Osteocyte (in vitro differentiated cells): ENCODE results near the gene PLCH2. TPM values are rescaled to one million over a fixed set of nuclear protein-coding genes. Genes with fewer than 3 reads are reported as not detected.

Experiments used
- DNase-seq: peaks from one replicate; pipeline ENCODE4 v3.0.0; 2021; ENCODE audit warnings: mixed read lengths; ENCODE audit not compliant: unreplicated experiment; ENCODE audit errors: extremely low spot score
- H3K27ac Mint-ChIP-seq: one replicate; pipeline ENCODE4 v1.8.0; 2021; ENCODE audit warnings: mild to moderate bottlenecking, mixed read lengths; ENCODE audit not compliant: unreplicated experiment
- H3K27me3 Mint-ChIP-seq: one replicate; pipeline ENCODE4 v1.8.0; 2021; ENCODE audit warnings: mixed read lengths; ENCODE audit not compliant: unreplicated experiment
- H3K36me3 Mint-ChIP-seq: one replicate; pipeline ENCODE4 v1.8.0; 2021; ENCODE audit warnings: mixed read lengths; ENCODE audit not compliant: unreplicated experiment
- H3K4me1 Mint-ChIP-seq: one replicate; pipeline ENCODE4 v1.8.0; 2021; ENCODE audit warnings: mixed read lengths; ENCODE audit not compliant: unreplicated experiment
- H3K4me3 Mint-ChIP-seq: one replicate; pipeline ENCODE4 v1.8.0; 2021; ENCODE audit warnings: mild to moderate bottlenecking, moderate library complexity, mixed read lengths; ENCODE audit not compliant: unreplicated experiment
- H3K9me3 Mint-ChIP-seq: one replicate; pipeline ENCODE4 v1.8.0; 2021; ENCODE audit warnings: mixed read lengths; ENCODE audit not compliant: unreplicated experiment
- CTCF ChIP-seq: fragments of 200-600 bp; sonication (generic); IDR thresholded peaks from 2 replicates; pipeline ENCODE4 v1.5.0; 2021; ENCODE audit warnings: antibody characterized with exemption, mild to moderate bottlenecking, moderate library complexity
- total RNA-seq: library from RNA; stranded (reverse); gene quantifications from 2 replicates; pipeline ENCODE4 v1.2.1, GENCODE V29; 2021

Gene PLCH2
- total RNA-seq, 1 donor from 2014 or later, result 12.6 TPM

GRCh38 chr1:2477791-2478499 is 1.9 kb downstream of the PLCH2 start:
- Mint-ChIP-seq H3K4me3 (no peak overlapping the region), H3K9me3 (no peaks in the 10 kb centered on the region), H3K27me3 (no peaks in the 10 kb centered on the region), H3K36me3 (no peaks in the 10 kb centered on the region), H3K27ac (no peak overlapping the region), H3K4me1 (peaks cover 18% of the 10 kb centered on the region)
- no peak for TF ChIP-seq CTCF
- no peak for DNase-seq

- Mint-ChIP-seq H3K9me3 (no peaks in the 10 kb centered on the region), H3K36me3 (no peaks in the 10 kb centered on the region), H3K27me3 (no peaks in the 10 kb centered on the region), H3K4me3 (no peak overlapping the region), H3K4me1 (peaks cover 15% of the 10 kb centered on the region), H3K27ac (no peak overlapping the region)
- no peak for DNase-seq
- no peak for TF ChIP-seq CTCF
These were observed 3.1 kb downstream of the PLCH2 start for GRCh38 chr1:2479186-2479585.

- no peaks in the 10 kb centered on the region for H3K9me3 Mint-ChIP-seq
These were observed 3.5 kb downstream of the PLCH2 start for GRCh38 chr1:2479618-2480017.

GRCh38 chr1:2480236-2480985 is 4.3 kb downstream of the PLCH2 start:
- Mint-ChIP-seq H3K4me3 (no peak overlapping the region), H3K36me3 (no peaks in the 10 kb centered on the region), H3K9me3 (no peaks in the 10 kb centered on the region), H3K27ac (no peak overlapping the region), H3K4me1 (peaks cover 7% of the 10 kb centered on the region), H3K27me3 (no peaks in the 10 kb centered on the region)
- TF ChIP-seq CTCF, result no peak
- no peak for DNase-seq

More at GRCh38 chr1:2479618-2480017, 3.5 kb downstream of the PLCH2 start:
- no peaks in the 10 kb centered on the region for H3K27me3 Mint-ChIP-seq
- no peak for DNase-seq
- no peak overlapping the region for H3K27ac Mint-ChIP-seq
- H3K36me3 Mint-ChIP-seq, result no peaks in the 10 kb centered on the region
- H3K4me1 Mint-ChIP-seq, result peaks cover 14% of the 10 kb centered on the region
- H3K4me3 Mint-ChIP-seq, result no peak overlapping the region
- no peak for TF ChIP-seq CTCF

GRCh38 chr1:2480986-2481364 is 4.9 kb downstream of the PLCH2 start:
- no peak for DNase-seq
- Mint-ChIP-seq H3K27me3 (no peaks in the 10 kb centered on the region), H3K4me1 (peaks cover 5% of the 10 kb centered on the region), H3K9me3 (no peaks in the 10 kb centered on the region), H3K27ac (no peak overlapping the region), H3K36me3 (no peaks in the 10 kb centered on the region), H3K4me3 (no peak overlapping the region)
- no peak for TF ChIP-seq CTCF
